Measurements from ENCODE around the gene SMPD1.

The SMPD1 gene

GRCh38 chr11:6397636-6398035, 7.4 kb downstream of the SMPD1 start:
- TF ChIP-seq GATA1 (IDR thresholded peaks at IDR 0.05; ENCODE audit: low read depth, low read length), result no peak
- TF ChIP-seq POLR2A (IDR thresholded peaks at IDR 0.05; ENCODE audit: low read length), result no peak
- DNase-seq, result no peak

GRCh38 chr11:6400431-6401345, 10.4 kb downstream of the SMPD1 start:
- DNase-seq, result no peak
- no peak for TF ChIP-seq POLR2A (IDR thresholded peaks at IDR 0.05; ENCODE audit: low read length)
- no peak for TF ChIP-seq GATA1 (IDR thresholded peaks at IDR 0.05; ENCODE audit: low read depth, low read length)

DNA sequence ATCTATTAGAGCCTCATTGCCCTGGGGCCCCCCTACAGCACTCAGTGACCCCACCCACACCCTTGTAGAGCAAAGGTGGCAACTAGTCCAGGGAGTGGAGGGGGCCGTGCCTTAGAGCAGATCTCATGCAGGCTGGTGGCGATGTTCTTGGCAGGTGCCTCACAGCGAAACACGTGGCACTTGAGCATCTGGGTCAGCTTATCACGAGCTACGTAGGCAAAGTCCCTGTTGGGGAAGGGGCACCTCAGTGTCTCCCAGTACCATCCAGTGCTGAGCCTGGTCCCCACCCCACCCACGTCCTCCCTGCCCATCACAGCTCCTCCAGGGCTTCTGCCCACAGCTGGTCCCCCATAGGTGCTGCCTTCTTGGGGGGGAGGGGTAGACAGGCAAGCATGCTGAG, 11.2 kb downstream of the SMPD1 start:
- DNase-seq, result no peak
- TF ChIP-seq POLR2A (IDR thresholded peaks at IDR 0.05; ENCODE audit: low read length) (no peak), GATA1 (IDR thresholded peaks at IDR 0.05; ENCODE audit: low read depth, low read length) (no peak)

DNA sequence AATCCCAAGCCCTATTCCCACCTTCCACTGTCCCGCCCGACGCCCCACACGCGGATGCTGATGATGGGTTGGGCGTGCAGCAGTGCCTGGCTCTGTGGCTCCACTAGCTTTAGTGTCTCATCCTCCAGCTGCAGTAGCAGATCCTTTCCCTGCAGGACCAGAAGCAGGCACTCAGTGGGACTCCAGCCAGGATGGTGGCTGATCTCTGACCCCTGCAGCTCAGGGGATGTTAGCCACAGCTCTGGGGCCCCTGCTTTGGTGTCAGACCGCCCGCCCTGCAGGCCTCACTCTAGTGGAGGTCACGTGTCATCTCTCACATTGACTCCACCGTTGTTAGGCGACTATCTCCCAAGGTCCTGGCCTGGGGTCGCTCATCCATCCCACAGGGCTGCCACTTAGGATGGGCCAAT, 11.8 kb downstream of the SMPD1 start:
- no peak for DNase-seq
- TF ChIP-seq GATA1 (IDR thresholded peaks at IDR 0.05; ENCODE audit: low read depth, low read length) (no peak), POLR2A (IDR thresholded peaks at IDR 0.05; ENCODE audit: low read length) (no peak)

DNA sequence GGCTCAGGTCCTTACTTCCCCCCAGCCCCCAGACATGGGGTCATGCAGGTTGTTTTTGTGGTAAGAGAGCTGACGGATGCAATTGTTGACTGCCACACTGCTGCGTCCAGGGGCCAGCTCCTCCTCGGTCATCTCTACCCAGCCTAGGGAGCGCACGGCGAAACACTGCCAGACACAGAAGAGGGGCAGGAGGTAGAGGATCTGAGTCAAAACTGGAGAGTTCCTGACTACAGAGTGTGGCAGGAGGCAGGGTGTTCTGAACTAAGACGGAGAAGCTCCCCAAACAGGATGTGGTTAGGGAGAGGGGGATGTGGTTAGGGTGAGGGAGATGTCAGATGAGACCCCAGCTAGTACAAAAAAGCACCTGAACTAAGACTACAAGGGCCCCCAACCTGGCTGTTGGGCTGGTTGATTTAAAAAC, 12.3 kb downstream of the SMPD1 start:
- no peak for DNase-seq
- no peak for TF ChIP-seq POLR2A (IDR thresholded peaks at IDR 0.05; ENCODE audit: low read length)
- TF ChIP-seq GATA1 (IDR thresholded peaks at IDR 0.05; ENCODE audit: low read depth, low read length), result no peak

GRCh38 chr11:6403539-6403938, 13.3 kb downstream of the SMPD1 start:
- DNase-seq, result no peak
- no peak for TF ChIP-seq POLR2A (IDR thresholded peaks at IDR 0.05; ENCODE audit: low read length)

- no peak for DNase-seq
These were observed 14.2 kb downstream of the SMPD1 start for GRCh38 chr11:6404342-6405051.

GRCh38 chr11:6405052-6405667, 14.9 kb downstream of the SMPD1 start:
- TF ChIP-seq POLR2A (IDR thresholded peaks at IDR 0.05; ENCODE audit: low read length) (no peak), GATA1 (IDR thresholded peaks at IDR 0.05; ENCODE audit: low read depth, low read length) (no peak)
- no peak for DNase-seq

More at GRCh38 chr11:6404342-6405051, 14.2 kb downstream of the SMPD1 start:
- TF ChIP-seq GATA1 (IDR thresholded peaks at IDR 0.05; ENCODE audit: low read depth, low read length), result no peak
- TF ChIP-seq POLR2A (IDR thresholded peaks at IDR 0.05; ENCODE audit: low read length), result no peak

DNA sequence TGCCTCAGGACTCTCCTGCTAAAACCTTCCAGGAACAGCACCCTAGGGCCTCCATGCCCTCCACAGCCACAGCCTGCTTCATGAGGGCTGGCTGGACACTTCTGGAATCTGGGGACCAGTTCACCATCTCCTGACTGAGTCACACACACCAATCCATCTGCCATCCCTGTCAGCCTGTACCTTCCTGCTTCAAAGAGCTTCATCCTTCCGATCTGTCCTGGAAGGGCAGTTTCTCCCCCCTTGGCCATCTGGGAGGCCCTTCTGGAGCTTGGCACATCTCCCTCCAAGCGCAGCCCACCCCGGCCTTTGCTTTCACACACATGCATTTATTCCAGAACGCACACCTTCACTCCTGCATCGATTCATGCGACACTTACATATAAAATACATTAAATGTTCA, 15.6 kb downstream of the SMPD1 start:
- no peak for TF ChIP-seq POLR2A (IDR thresholded peaks at IDR 0.05; ENCODE audit: low read length)
- TF ChIP-seq GATA1 (IDR thresholded peaks at IDR 0.05; ENCODE audit: low read depth, low read length), result no peak
- DNase-seq, result no peak

- no peak for TF ChIP-seq POLR2A (IDR thresholded peaks at IDR 0.05; ENCODE audit: low read length)
- no peak for TF ChIP-seq GATA1 (IDR thresholded peaks at IDR 0.05; ENCODE audit: low read depth, low read length)
- DNase-seq, result no peak
These were observed 16.1 kb downstream of the SMPD1 start for GRCh38 chr11:6406370-6406769.

GRCh38 chr11:6410695-6411430, 20.6 kb downstream of the SMPD1 start:
- TF ChIP-seq GATA1 (IDR thresholded peaks at IDR 0.05; ENCODE audit: low read depth, low read length) (no peak), POLR2A (IDR thresholded peaks at IDR 0.05; ENCODE audit: low read length) (no peak)
- no peak for DNase-seq

- no peak for DNase-seq
- no peak for TF ChIP-seq POLR2A (IDR thresholded peaks at IDR 0.05; ENCODE audit: low read length)
- TF ChIP-seq GATA1 (IDR thresholded peaks at IDR 0.05; ENCODE audit: low read depth, low read length), result no peak
These were observed 21.3 kb downstream of the SMPD1 start for GRCh38 chr11:6411594-6412031.

GRCh38 chr11:6413791-6414201, 23.5 kb downstream of the SMPD1 start:
- DNase-seq, result no peak
- no peak for TF ChIP-seq POLR2A (IDR thresholded peaks at IDR 0.05; ENCODE audit: low read length)
